CMK (cell line): Measurements from ENCODE around the gene PTPN7.
"Not testable (repeated sequence)": the region's sequence is repeated elsewhere in the genome, so short reads cannot be mapped to it uniquely, and the experiment has no call there.

Experiments
- DNase-seq: peaks from one replicate; pipeline ENCODE4 v3.0.0-alpha.2; 2010; ENCODE audit warnings: low read depth

PTPN7 gene

DNA sequence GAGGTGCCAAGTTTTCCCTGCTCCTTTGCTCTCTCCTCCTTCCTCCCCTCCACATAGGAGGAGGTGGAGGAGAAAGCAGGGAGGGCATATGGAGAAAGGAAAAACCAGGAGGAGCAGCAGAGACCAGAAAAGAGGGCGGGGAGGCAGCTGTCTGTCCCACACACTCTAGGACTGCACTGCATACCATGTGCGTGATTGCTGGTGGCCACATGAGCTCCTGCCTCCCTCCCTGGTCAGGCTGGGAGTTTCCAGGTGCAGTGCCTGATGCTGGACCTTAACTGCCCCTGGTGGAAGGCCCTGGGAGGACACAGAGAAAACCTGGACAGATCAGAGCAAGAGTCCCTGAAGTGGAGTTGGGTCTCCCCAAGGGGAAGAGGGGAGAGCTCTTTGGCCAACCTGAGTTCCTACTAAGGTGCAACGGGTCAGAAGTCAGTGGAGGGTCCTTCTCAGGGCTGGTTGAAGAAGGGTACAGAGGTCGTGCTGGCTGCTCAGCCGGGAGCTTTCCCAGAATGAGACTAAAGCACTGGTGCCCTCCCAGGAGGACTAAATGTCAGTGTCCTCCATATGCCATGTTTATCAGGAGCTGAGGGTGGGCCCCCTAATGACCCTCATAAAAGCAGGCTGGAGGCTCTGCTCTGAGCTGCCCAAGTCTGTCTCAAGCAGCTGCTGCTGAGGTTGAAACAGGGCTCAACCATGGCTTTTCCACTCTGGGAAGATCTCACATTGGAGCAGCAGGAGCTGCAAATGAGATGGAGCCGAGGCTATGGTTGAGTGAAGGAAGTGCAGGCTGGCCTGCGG is 29.7 kb upstream of the PTPN7 start:
- DNase-seq, result no peak

- DNase-seq, result no peak
Measured at GRCh38 chr1:202189001-202189790, 28.8 kb upstream of the PTPN7 start.

- DNase-seq, result no peak
Measured at GRCh38 chr1:202187697-202188407, 27.4 kb upstream of the PTPN7 start.

GRCh38 chr1:202187041-202187671 is 26.8 kb upstream of the PTPN7 start:
- DNase-seq, result no peak

- no peak for DNase-seq
Measured at GRCh38 chr1:202186327-202186726, 25.9 kb upstream of the PTPN7 start.

- DNase-seq, result peak; percentile 86
Measured at GRCh38 chr1:202184750-202185460, 24.5 kb upstream of the PTPN7 start.

- DNase-seq, result no peak
Measured at GRCh38 chr1:202182040-202182877, 21.9 kb upstream of the PTPN7 start.

GRCh38 chr1:202181586-202181985 is 21.2 kb upstream of the PTPN7 start:
- no peak for DNase-seq

GRCh38 chr1:202180751-202181139 is 20.3 kb upstream of the PTPN7 start:
- DNase-seq, result not testable (repeated sequence)

- DNase-seq, result no peak
Measured at GRCh38 chr1:202179828-202180750, 19.7 kb upstream of the PTPN7 start.

DNA sequence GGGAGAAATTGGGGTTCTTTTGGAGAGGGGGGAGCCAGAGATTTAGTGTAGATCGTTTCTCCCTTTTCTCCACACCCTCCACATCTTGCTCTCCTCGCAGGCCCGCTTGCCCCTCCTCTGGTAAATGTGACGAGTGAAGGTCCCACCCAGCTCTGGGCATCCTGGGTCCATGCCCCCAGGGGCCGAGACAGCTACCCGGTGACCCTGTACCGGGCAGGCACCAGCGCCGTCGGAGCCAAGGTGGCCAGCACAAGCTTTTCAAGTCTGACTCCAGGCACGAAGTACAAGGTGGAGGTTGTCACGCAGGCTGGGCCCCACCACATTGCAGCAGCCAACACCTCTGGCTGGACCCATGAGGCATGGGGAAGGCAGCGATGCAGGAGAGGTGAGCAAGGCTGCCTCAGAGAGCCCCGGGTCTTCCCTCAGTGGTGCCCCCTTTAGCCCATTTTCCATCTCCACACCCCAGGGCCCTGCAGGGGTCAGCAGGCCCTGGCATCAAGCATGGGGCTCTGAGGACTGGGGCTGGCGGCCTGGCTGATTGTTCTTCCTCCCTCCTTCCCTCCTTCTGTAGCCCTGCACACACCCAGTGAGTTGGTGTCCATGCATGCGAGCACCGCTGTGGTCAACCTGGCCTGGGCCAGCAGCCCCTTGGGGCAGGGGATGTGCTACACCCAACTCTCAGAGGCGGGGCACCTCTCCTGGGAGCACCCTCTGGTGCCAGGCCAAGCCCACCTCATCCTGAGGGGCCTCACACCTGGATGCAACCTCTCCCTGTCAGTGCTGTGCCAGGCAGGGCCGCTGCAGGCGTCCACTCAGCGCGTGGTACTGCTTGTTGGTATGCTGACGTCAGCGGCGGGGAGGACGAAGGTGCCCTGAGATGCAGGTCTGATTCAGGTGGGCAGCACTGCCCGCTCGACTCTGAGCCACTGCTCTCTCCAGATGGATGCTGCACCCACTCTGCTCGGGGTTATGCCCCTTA is 16.8 kb upstream of the PTPN7 start:
- DNase-seq, result no peak

- DNase-seq, result no peak
Measured at GRCh38 chr1:202173993-202174392, 13.6 kb upstream of the PTPN7 start.

- DNase-seq, result no peak
Measured at GRCh38 chr1:202172015-202172355, 11.6 kb upstream of the PTPN7 start.

- no peak for DNase-seq
Measured at GRCh38 chr1:202171292-202172014, 11.1 kb upstream of the PTPN7 start.

DNA sequence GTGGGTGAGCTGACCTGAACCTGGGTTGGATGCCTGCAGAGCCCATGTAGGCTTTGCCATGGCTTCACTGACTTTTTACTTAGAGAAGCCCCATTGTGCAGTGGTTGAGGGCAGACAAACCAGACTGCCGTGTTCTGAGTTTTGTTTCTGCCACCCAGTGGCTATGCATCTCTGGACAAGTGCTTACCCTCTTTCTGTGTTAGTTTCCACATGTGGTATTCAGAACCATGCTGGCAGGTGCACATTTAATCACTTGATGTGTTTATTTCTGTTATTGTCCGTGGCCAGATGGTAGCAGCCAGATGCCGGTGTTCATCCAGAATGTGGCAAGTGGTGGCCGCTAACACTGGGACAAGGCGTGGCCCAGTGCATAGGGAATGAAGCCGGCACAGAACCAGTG is 10.3 kb upstream of the PTPN7 start:
- DNase-seq, result no peak

- no peak for DNase-seq
Measured at GRCh38 chr1:202168861-202169260, 8.5 kb upstream of the PTPN7 start.

- DNase-seq, result no peak
Measured at GRCh38 chr1:202167708-202168415, 7.5 kb upstream of the PTPN7 start.
